Sigmoid colon (tissue), 7 donors: Measurements from ENCODE around the gene XPO1. TPM values are rescaled to one million over a fixed set of nuclear protein-coding genes. Genes with fewer than 3 reads are reported as not detected.

ENCODE experiments used
- DNase-seq: peaks from one replicate; pipeline ENCODE4 v3.0.0-alpha.2; 2019
- H3K27ac ChIP-seq, 4 donors: fragments of 200-600 bp; sonication (generic); one replicate each; pipeline ENCODE4 v1.5.1; 2016 to 2019; ENCODE audit warnings: mild to moderate bottlenecking in 1 of 4
- H3K27me3 ChIP-seq, 3 donors: fragments of 200-600 bp; sonication (generic); one replicate each; pipeline ENCODE4 v1.5.1; 2019; ENCODE audit warnings: mild to moderate bottlenecking in 1 of 3
- H3K36me3 ChIP-seq, 4 donors: fragments of 200-600 bp; sonication (generic); one replicate each; pipeline ENCODE4 v1.5.1; 2016 to 2019
- H3K4me1 ChIP-seq, 4 donors: fragments of 200-600 bp; sonication (generic); one replicate each; pipeline ENCODE4 v1.5.1; 2017 to 2019
- H3K4me3 ChIP-seq, 4 donors: fragments of 200-600 bp; sonication (generic); one replicate each; pipeline ENCODE4 v1.5.1; 2017 to 2019; ENCODE audit warnings: mild to moderate bottlenecking in 2 of 4, moderate library complexity in 1 of 4
- H3K9me3 ChIP-seq, 4 donors: fragments of 200-600 bp in 3 of 4; sonication (generic) in 3 of 4; one replicate each; pipeline versions ENCODE4 v1.5.1 to v1.6.1; 2013 to 2019
- EP300 ChIP-seq, 4 donors: sonication (generic); formaldehyde crosslinking; IDR thresholded peaks; one replicate each; pipeline ENCODE4 v1.6.1; 2017; ENCODE audit warnings: antibody characterized with exemption in 4 of 4
- POLR2A ChIP-seq, 2 donors: fragments of 450-650 bp; IDR thresholded peaks; one replicate each; pipeline ENCODE4 v1.6.1; 2016; ENCODE audit warnings: antibody characterized with exemption in 2 of 2, mild to moderate bottlenecking in 2 of 2, moderate library complexity in 2 of 2
- POLR2AphosphoS5 ChIP-seq, 4 donors: sonication (generic); formaldehyde crosslinking; IDR thresholded peaks; one replicate each; pipeline ENCODE4 v1.6.1; 2017; ENCODE audit warnings: antibody characterized with exemption in 4 of 4
- WGBS, 2 donors: extraction: QIAGEN DNeasy Blood & Tissue Kit; methylation state at CpG; one replicate each; pipeline ENCODE4 v1.1.7; 2013; 5-methylcytosine and 5-hydroxymethylcytosine counted together
- intact Hi-C: fragments of 100-400 bp; cut with DNase I; formaldehyde crosslinking; loops from one replicate; pipeline ENCODE4 v1.15.1; 2023
- polyA plus RNA-seq, 3 donors: library from polyadenylated mRNA; stranded (reverse); fragments of 200-250 nt; gene quantifications; one replicate each; pipeline ENCODE4 v1.2.3, GENCODE V29; 2013
- total RNA-seq, 4 donors: library from RNA; depleted of rRNA; stranded (reverse); fragments of >200 nt; gene quantifications; one replicate each; pipeline ENCODE4 v1.1.0, GENCODE V29; 2016
- TF ChIP-seq, protein P1 (sequence below), 4 experiments: fragments of 450-650 bp in 3 of 4; fragments of 200-600 bp in 1 of 4; IDR thresholded peaks; one replicate each; pipeline ENCODE4 v1.5.1; 2016 to 2019; ENCODE audit warnings: antibody characterized with exemption in 4 of 4, mild to moderate bottlenecking in 3 of 4, moderate library complexity in 2 of 4
- donor health status: healthy with polysubstance abuse.
- donor health status: Bipolar disorder and iron deficiency.
- donor health status: healthy.

XPO1 gene
- total and polyA plus RNA-seq, 7 donors, result 23.4 to 460 (median 90.6) TPM

- WGBS, 2 donors, result 65 to 69% methylated on average over 2 of the region's 2 CpGs
- no peaks in the 10 kb centered on the region for H3K9me3 ChIP-seq
These were observed 7.4 kb downstream of the XPO1 start for GRCh38 chr2:61530749-61531148.

DNA sequence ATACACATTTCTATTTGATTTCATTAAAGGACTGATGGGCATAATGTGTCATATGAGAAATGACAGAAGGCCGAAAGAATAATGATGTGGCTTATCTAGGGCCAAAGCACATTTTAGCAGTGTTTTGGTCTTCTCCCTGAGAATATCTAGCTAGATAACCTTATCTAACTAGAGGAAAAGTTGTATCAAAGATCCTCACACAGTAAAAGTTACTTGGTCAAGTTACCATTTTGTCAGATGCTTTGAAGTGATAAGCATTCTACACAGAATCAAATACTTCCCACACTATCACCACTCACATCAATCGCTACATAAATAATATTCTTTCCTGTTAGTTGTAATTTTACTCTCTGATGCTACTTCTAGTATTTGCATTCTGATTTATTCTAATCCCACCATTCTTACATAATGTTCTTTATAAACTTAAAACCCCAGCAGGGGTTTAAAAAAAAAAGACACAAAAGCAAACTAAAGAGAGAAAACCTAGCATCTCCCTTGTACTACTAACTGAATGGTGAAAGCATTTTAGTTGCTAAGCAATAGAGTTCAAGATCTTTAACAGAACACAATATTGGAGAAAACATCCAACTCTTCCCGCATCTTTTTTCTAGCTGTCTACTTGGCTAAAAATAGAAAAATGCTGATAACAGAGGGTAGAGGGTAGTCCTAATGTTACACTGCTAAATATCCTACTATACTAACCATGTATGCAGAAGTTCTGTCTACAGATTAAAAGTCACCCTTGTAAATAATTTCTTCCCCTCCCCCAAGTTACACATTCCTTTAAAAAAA, 8.0 kb downstream of the XPO1 start:
- WGBS, 2 donors, result 71 to 87% methylated on average over 3 of the region's 3 CpGs
- Histone ChIP-seq H3K27ac (peak overlapping the region in 2 of 4 donors; percentile 19 to 29), H3K4me3 (no peak overlapping the region), H3K4me1 (peaks cover 0 to 67% (median 42%) of the 10 kb centered on the region in 4 donors), H3K27me3 (no peaks in the 10 kb centered on the region), H3K36me3 (peaks cover 0 to 6% (median 0%) of the 10 kb centered on the region in 4 donors), H3K9me3 (no peaks in the 10 kb centered on the region)
- no peak for TF ChIP-seq POLR2A (IDR thresholded peaks at IDR 0.05)
- intact Hi-C loops, result loop anchor here (10.0 kb wide), 1 partner anchor 645 kb away; the partner anchor contains the start of gene REL
- DNase-seq, result no peak

More at GRCh38 chr2:61530749-61531148, 7.4 kb downstream of the XPO1 start:
- Histone ChIP-seq H3K36me3 (peaks cover 0 to 6% (median 0%) of the 10 kb centered on the region in 4 donors), H3K4me3 (no peak overlapping the region), H3K27ac (peak overlapping the region in 2 of 4 donors; percentile 19 to 29), H3K27me3 (no peaks in the 10 kb centered on the region), H3K4me1 (peaks cover 0 to 67% (median 47%) of the 10 kb centered on the region in 4 donors)
- TF ChIP-seq, protein P1, sequence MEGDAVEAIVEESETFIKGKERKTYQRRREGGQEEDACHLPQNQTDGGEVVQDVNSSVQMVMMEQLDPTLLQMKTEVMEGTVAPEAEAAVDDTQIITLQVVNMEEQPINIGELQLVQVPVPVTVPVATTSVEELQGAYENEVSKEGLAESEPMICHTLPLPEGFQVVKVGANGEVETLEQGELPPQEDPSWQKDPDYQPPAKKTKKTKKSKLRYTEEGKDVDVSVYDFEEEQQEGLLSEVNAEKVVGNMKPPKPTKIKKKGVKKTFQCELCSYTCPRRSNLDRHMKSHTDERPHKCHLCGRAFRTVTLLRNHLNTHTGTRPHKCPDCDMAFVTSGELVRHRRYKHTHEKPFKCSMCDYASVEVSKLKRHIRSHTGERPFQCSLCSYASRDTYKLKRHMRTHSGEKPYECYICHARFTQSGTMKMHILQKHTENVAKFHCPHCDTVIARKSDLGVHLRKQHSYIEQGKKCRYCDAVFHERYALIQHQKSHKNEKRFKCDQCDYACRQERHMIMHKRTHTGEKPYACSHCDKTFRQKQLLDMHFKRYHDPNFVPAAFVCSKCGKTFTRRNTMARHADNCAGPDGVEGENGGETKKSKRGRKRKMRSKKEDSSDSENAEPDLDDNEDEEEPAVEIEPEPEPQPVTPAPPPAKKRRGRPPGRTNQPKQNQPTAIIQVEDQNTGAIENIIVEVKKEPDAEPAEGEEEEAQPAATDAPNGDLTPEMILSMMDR (IDR thresholded peaks at IDR 0.05), result no peak
- TF ChIP-seq EP300 (IDR thresholded peaks at IDR 0.05), result no peak
- TF ChIP-seq POLR2AphosphoS5 (IDR thresholded peaks at IDR 0.05), result no peak
- no peak for DNase-seq
- intact Hi-C loops, result loop anchor here (10.0 kb wide), 1 partner anchor 646 kb away; the partner anchor contains the start of gene REL

- no peaks in the 10 kb centered on the region for H3K27me3 ChIP-seq
- 93 to 98% methylated on average over 3 of the region's 3 CpGs for WGBS, 2 donors
- no peaks in the 10 kb centered on the region for H3K9me3 ChIP-seq
- H3K27ac ChIP-seq, result no peak overlapping the region
- H3K4me3 ChIP-seq, result no peak overlapping the region
- intact Hi-C loops, result no loop called here
- H3K36me3 ChIP-seq, result peaks cover 0 to 54% (median 5%) of the 10 kb centered on the region in 4 donors
- DNase-seq, result no peak
- TF ChIP-seq POLR2AphosphoS5 (IDR thresholded peaks at IDR 0.05) (no peak), POLR2A (IDR thresholded peaks at IDR 0.05) (no peak), EP300 (IDR thresholded peaks at IDR 0.05) (no peak)
- TF ChIP-seq, protein P1 (IDR thresholded peaks at IDR 0.05), result no peak
- peaks cover 0 to 15% (median under 1%) of the 10 kb centered on the region in 4 donors for H3K4me1 ChIP-seq
These were observed 17.9 kb downstream of the XPO1 start for GRCh38 chr2:61520261-61520660.

DNA sequence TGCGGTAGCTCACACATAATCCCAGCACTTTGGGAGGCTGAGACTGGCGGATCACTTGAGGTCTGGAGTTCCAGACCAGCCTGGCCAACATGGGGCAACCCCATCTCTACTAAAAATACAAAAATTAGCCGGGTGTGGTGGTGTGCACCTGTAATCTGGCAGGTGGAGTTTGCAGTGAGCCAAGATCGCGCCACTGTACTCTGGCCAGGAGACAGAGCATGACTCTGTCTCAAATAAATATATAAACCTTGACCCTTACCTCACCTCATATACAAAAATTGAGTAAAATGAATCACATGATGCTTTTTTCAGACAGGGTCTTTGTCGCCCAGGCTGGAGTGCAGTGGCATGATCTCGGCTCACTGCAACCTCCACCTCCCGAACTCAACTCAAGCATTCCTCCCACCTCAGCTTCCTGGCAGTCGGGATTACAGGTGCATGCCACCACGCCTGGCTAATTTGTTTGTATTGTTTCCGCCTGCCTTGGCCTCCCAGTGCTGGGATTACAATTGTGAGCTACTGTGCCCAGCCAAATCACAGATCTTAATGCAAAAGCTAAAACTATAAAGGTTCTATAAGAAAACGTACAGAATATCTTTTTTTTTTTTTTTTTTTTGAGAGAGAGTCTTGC, 25.3 kb downstream of the XPO1 start:
- Histone ChIP-seq H3K9me3 (no peaks in the 10 kb centered on the region), H3K27ac (no peak overlapping the region), H3K27me3 (no peaks in the 10 kb centered on the region), H3K4me1 (peaks cover 0 to 6% (median 2%) of the 10 kb centered on the region in 4 donors), H3K4me3 (no peak overlapping the region), H3K36me3 (peaks cover 0 to 86% (median 8%) of the 10 kb centered on the region in 4 donors)
- no peak for DNase-seq
- TF ChIP-seq POLR2A (IDR thresholded peaks at IDR 0.05), result no peak
- 42 to 80% methylated on average over 12 of the region's 12 CpGs for WGBS, 2 donors
- intact Hi-C loops, result loop anchor here (1.0 kb wide), 1 partner anchor 14 kb away; no protein-coding TSS in a partner anchor

GRCh38 chr2:61510674-61511671, 27.2 kb downstream of the XPO1 start:
- intact Hi-C loops, result no loop called here
- no peak overlapping the region for H3K4me3 ChIP-seq
- peaks cover 0 to 6% (median 2%) of the 10 kb centered on the region in 4 donors for H3K4me1 ChIP-seq
- H3K36me3 ChIP-seq, result peaks cover 0 to 69% (median 7%) of the 10 kb centered on the region in 4 donors
- no peaks in the 10 kb centered on the region for H3K9me3 ChIP-seq
- H3K27ac ChIP-seq, result no peak overlapping the region
- no peak for DNase-seq
- 95% methylated on average over 19 of the region's 19 CpGs for WGBS, 2 donors
- H3K27me3 ChIP-seq, result no peaks in the 10 kb centered on the region
- no peak for TF ChIP-seq POLR2A (IDR thresholded peaks at IDR 0.05)
- TF ChIP-seq POLR2AphosphoS5 (IDR thresholded peaks at IDR 0.05), result no peak
- TF ChIP-seq EP300 (IDR thresholded peaks at IDR 0.05), result no peak
- TF ChIP-seq, protein P1 (IDR thresholded peaks at IDR 0.05), result no peak
